Fibroblast of mammary gland (primary cell): ENCODE data around the gene ACOT12.

ENCODE experiments used
- DNase-seq: peaks from one replicate; pipeline ENCODE4 v3.0.0-alpha.2; 2010; ENCODE audit warnings: low read depth
- H3K4me3 ChIP-seq: 2 replicates; pipeline ENCODE4 v1.5.1; 2011; ENCODE audit warnings: low read depth, mild to moderate bottlenecking, low read length, moderate library complexity; ENCODE audit not compliant: control insufficient read depth
- CTCF ChIP-seq: conservative IDR thresholded peaks from 2 replicates; pipeline ENCODE4 v1.5.1; 2011; ENCODE audit warnings: low read depth, low read length, inconsistent platforms; ENCODE audit not compliant: control insufficient read depth, insufficient read depth

ACOT12 gene

GRCh38 chr5:81393783-81394718 is at the start of gene ACOT12:
Gene ACOT12 (minus strand): TSS chr5:81394134. CDS start chr5:81394114, 20 bp downstream.
- peak within 1 kb of the TSS; percentile 42 for H3K4me3 ChIP-seq
- peak; percentile 17 for DNase-seq
- TF ChIP-seq CTCF: no peak

- TF ChIP-seq CTCF: no peak
- no peak for DNase-seq
- no peak overlapping the region for H3K4me3 ChIP-seq
Measured at GRCh38 chr5:81435023-81435422, 41.1 kb upstream of the ACOT12 start.

- TF ChIP-seq CTCF: no peak
- no peak for DNase-seq
- H3K4me3 ChIP-seq: no peak overlapping the region
Measured at GRCh38 chr5:81429985-81430384, 36.1 kb upstream of the ACOT12 start.

GRCh38 chr5:81429363-81429762 is 35.4 kb upstream of the ACOT12 start:
- TF ChIP-seq CTCF: no peak
- DNase-seq: no peak
- no peak overlapping the region for H3K4me3 ChIP-seq

- DNase-seq: no peak
- TF ChIP-seq CTCF: no peak
- H3K4me3 ChIP-seq: no peak overlapping the region
Measured at GRCh38 chr5:81428861-81429260, 34.9 kb upstream of the ACOT12 start.

GRCh38 chr5:81428446-81428845 is 34.5 kb upstream of the ACOT12 start:
- peak; percentile 27 for DNase-seq
- TF ChIP-seq CTCF: no peak
- no peak overlapping the region for H3K4me3 ChIP-seq

GRCh38 chr5:81427566-81427965 is 33.6 kb upstream of the ACOT12 start:
- H3K4me3 ChIP-seq: no peak overlapping the region
- DNase-seq: no peak
- no peak for TF ChIP-seq CTCF
